Stimulated activated CD4-positive, alpha-beta T cell treated with anti-CD3 and anti-CD28 coated beads, TNF-alpha, amount 100 ng/mL, for 1 hour (primary cell): ENCODE measurements around the gene LCA5L.

Experiments
- DNase-seq, 3 donors: peaks; one replicate each; pipeline ENCODE4 v3.0.0-alpha.2; 2020; ENCODE audit warnings: low read depth in 3 of 3, low spot score in 1 of 3

Gene LCA5L

GRCh38 chr21:39359382-39359781 lies 86.2 kb downstream of the LCA5L start:
- DNase-seq = no peak
